Thyroid gland (tissue), 4 donors: ENCODE results near the gene GPC5.

Experiments used
- POLR2A ChIP-seq, 2 donors: fragments of 450-650 bp; IDR thresholded peaks; one replicate each; pipeline ENCODE4 v1.6.1; 2017; ENCODE audit warnings: antibody characterized with exemption in 2 of 2, mild to moderate bottlenecking in 2 of 2, moderate library complexity in 1 of 2
- TF ChIP-seq, protein P1 (sequence below), 6 experiments: fragments of 200-600 bp in 3 of 6; fragments of 450-650 bp in 3 of 6; sonication (generic) in 3 of 6; IDR thresholded peaks; one replicate each; pipeline ENCODE4 v1.5.1; 2016 to 2019; ENCODE audit warnings: antibody characterized with exemption in 6 of 6, mild to moderate bottlenecking in 2 of 6, inconsistent platforms in 1 of 6, moderate library complexity in 1 of 6

DNA sequence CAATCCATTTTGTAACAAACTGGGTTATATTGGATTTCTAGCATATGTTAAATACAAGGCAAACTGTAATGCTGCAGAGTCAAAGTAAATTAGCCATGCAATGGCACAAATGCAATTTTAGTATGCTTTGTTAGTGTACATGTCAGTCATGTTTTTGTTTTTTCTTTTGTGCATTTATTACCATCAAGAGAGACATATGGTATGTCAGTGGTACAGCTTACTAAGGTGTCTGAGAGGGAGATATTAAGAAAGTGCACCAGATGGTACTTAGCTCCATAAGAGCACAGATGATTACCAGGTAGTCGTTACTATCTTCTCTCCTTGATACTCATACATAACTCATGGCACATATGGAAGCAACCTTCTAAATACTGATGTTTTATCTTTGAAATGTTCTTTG, 550.3 kb downstream of the GPC5 start:
- TF ChIP-seq, protein P1, sequence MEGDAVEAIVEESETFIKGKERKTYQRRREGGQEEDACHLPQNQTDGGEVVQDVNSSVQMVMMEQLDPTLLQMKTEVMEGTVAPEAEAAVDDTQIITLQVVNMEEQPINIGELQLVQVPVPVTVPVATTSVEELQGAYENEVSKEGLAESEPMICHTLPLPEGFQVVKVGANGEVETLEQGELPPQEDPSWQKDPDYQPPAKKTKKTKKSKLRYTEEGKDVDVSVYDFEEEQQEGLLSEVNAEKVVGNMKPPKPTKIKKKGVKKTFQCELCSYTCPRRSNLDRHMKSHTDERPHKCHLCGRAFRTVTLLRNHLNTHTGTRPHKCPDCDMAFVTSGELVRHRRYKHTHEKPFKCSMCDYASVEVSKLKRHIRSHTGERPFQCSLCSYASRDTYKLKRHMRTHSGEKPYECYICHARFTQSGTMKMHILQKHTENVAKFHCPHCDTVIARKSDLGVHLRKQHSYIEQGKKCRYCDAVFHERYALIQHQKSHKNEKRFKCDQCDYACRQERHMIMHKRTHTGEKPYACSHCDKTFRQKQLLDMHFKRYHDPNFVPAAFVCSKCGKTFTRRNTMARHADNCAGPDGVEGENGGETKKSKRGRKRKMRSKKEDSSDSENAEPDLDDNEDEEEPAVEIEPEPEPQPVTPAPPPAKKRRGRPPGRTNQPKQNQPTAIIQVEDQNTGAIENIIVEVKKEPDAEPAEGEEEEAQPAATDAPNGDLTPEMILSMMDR (IDR thresholded peaks at IDR 0.05): no peak
- no peak for TF ChIP-seq POLR2A (IDR thresholded peaks at IDR 0.05)
